Hepatocyte (in vitro differentiated cells): ENCODE data around the gene NCOA3. TPM values are rescaled to one million over a fixed set of nuclear protein-coding genes. Genes with fewer than 3 reads are reported as not detected.

Source experiments
- DNase-seq: peaks from one replicate; pipeline ENCODE4 v3.0.0-alpha.2; 2016; ENCODE audit warnings: low spot score
- H2AFZ ChIP-seq: fragments of 200-600 bp; sonication (generic); 2 replicates; pipeline ENCODE4 v1.6.0; 2016; ENCODE audit warnings: antibody characterized with exemption, mild to moderate bottlenecking
- H3K27ac ChIP-seq: fragments of 200-600 bp; sonication (generic); 2 replicates; pipeline ENCODE4 v1.5.1; 2016; ENCODE audit warnings: mild to moderate bottlenecking
- H3K27me3 ChIP-seq: fragments of 200-600 bp; sonication (generic); 2 replicates; pipeline ENCODE4 v1.6.1; 2016
- H3K36me3 ChIP-seq: fragments of 200-600 bp; sonication (generic); replicated peaks from 2 replicates; pipeline ENCODE4 v1.5.1; 2016; ENCODE audit warnings: low read depth; ENCODE audit not compliant: insufficient read depth
- H3K4me1 ChIP-seq: fragments of 200-600 bp; sonication (generic); 2 replicates; pipeline ENCODE4 v1.5.1; 2016; ENCODE audit warnings: mild to moderate bottlenecking, moderate library complexity; ENCODE audit not compliant: insufficient read depth
- H3K4me2 ChIP-seq: fragments of 200-600 bp; sonication (generic); 2 replicates; pipeline ENCODE4 v1.6.0; 2016
- H3K4me3 ChIP-seq: fragments of 200-600 bp; sonication (generic); 2 replicates; pipeline ENCODE4 v1.5.1; 2016; ENCODE audit warnings: mild to moderate bottlenecking
- H3K79me2 ChIP-seq: fragments of 200-600 bp; sonication (generic); 2 replicates; pipeline ENCODE4 v1.6.0; 2017; ENCODE audit warnings: mild to moderate bottlenecking
- H3K9me2 ChIP-seq: fragments of 200-600 bp; sonication (generic); replicated peaks from 2 replicates; pipeline ENCODE4 v1.6.0; 2017; ENCODE audit warnings: mild to moderate bottlenecking; ENCODE audit not compliant: insufficient read depth
- H3K9me3 ChIP-seq: fragments of 200-600 bp; sonication (generic); 2 replicates; pipeline ENCODE4 v1.5.1; 2016; ENCODE audit warnings: low read depth, mild to moderate bottlenecking
- H4K20me1 ChIP-seq: fragments of 200-600 bp; sonication (generic); 2 replicates; pipeline ENCODE4 v1.6.0; 2016; ENCODE audit warnings: mild to moderate bottlenecking; ENCODE audit not compliant: insufficient read depth, poor library complexity, severe bottlenecking
- CTCF ChIP-seq: fragments of 200-600 bp; sonication (generic); IDR thresholded peaks from 2 replicates; pipeline ENCODE4 v1.5.1; 2016; ENCODE audit warnings: antibody characterized with exemption, mild to moderate bottlenecking; ENCODE audit not compliant: poor library complexity
- EZH2 ChIP-seq: fragments of 200-600 bp; sonication (generic); IDR thresholded peaks from 2 replicates; pipeline ENCODE4 v1.6.1; 2016; ENCODE audit warnings: antibody characterized with exemption, mild to moderate bottlenecking, borderline replicate concordance
- EZH2phosphoT487 ChIP-seq: fragments of 200-600 bp; sonication (generic); IDR thresholded peaks from one replicate; pipeline ENCODE4 v1.6.1; 2018; ENCODE audit warnings: antibody characterized with exemption, mild to moderate bottlenecking, low read depth, moderate library complexity; ENCODE audit not compliant: unreplicated experiment, severe bottlenecking
- WGBS: methylation state at CpG from one replicate; pipeline ENCODE4 v1.1.6; 2016; ENCODE audit warnings: low lambda C conversion rate; ENCODE audit errors: missing lambda C conversion rate; 5-methylcytosine and 5-hydroxymethylcytosine counted together
- polyA plus RNA-seq: library from polyadenylated mRNA; unstranded; fragments of >200 nt; fragmentation: Nextera tagmentation; extraction: Ambion mirVana; gene quantifications from 2 replicates; pipeline ENCODE4 v1.2.1, GENCODE V29; 2016
- total RNA-seq: library from RNA; depleted of rRNA; stranded (reverse); fragments of >200 nt; gene quantifications from 2 replicates; pipeline ENCODE4 v1.2.3, GENCODE V29; 2014

The NCOA3 gene
- total and polyA plus RNA-seq, 2 experiments from 2014 or later: 12.7 to 28.6 TPM

GRCh38 chr20:47531458-47531857, 29.8 kb downstream of the NCOA3 start:
- WGBS: 84% methylated on average over 1 of the region's 1 CpG
- H3K27me3 ChIP-seq: no peaks in the 10 kb centered on the region
- no peak overlapping the region for H3K27ac ChIP-seq
- H3K36me3 ChIP-seq: no peaks in the 10 kb centered on the region
- no peaks in the 10 kb centered on the region for H3K4me1 ChIP-seq
- DNase-seq: no peak
- no peaks in the 10 kb centered on the region for H3K9me3 ChIP-seq
- H3K4me3 ChIP-seq: no peak overlapping the region
- H3K9me2 ChIP-seq: no peaks in the 10 kb centered on the region
- peaks cover 6% of the 10 kb centered on the region for H4K20me1 ChIP-seq
- no peak for TF ChIP-seq EZH2
- no peak for TF ChIP-seq EZH2phosphoT487
- no peak for TF ChIP-seq CTCF
- H2AFZ ChIP-seq: no peak overlapping the region
- H3K79me2 ChIP-seq: peaks cover 94% of the 10 kb centered on the region
- no peak overlapping the region for H3K4me2 ChIP-seq

- no peaks in the 10 kb centered on the region for H3K27me3 ChIP-seq
- TF ChIP-seq CTCF: no peak
- no peak for TF ChIP-seq EZH2
- TF ChIP-seq EZH2phosphoT487: no peak
These were observed 30.3 kb downstream of the NCOA3 start for GRCh38 chr20:47532002-47532401.

GRCh38 chr20:47533518-47534062, 31.9 kb downstream of the NCOA3 start:
- Histone ChIP-seq H4K20me1 (peaks cover 6% of the 10 kb centered on the region), H3K4me2 (no peak overlapping the region), H3K36me3 (no peaks in the 10 kb centered on the region), H3K4me3 (no peak overlapping the region), H3K9me2 (no peaks in the 10 kb centered on the region), H2AFZ (no peak overlapping the region), H3K9me3 (no peaks in the 10 kb centered on the region), H3K4me1 (no peaks in the 10 kb centered on the region), H3K79me2 (peaks cover 93% of the 10 kb centered on the region), H3K27me3 (no peaks in the 10 kb centered on the region), H3K27ac (no peak overlapping the region)
- no peak for DNase-seq
- 92% methylated on average over 3 of the region's 3 CpGs for WGBS
- TF ChIP-seq CTCF: no peak
- no peak for TF ChIP-seq EZH2phosphoT487
- TF ChIP-seq EZH2: no peak

More at GRCh38 chr20:47532002-47532401, 30.3 kb downstream of the NCOA3 start:
- Histone ChIP-seq H3K4me2 (no peak overlapping the region), H3K9me3 (no peaks in the 10 kb centered on the region), H4K20me1 (peaks cover 6% of the 10 kb centered on the region), H3K79me2 (peaks cover 93% of the 10 kb centered on the region), H3K9me2 (no peaks in the 10 kb centered on the region), H3K4me1 (no peaks in the 10 kb centered on the region), H3K36me3 (no peaks in the 10 kb centered on the region), H2AFZ (no peak overlapping the region), H3K27ac (no peak overlapping the region), H3K4me3 (no peak overlapping the region)
- WGBS: 93% methylated on average over 3 of the region's 3 CpGs
- no peak for DNase-seq

- no peaks in the 10 kb centered on the region for H3K36me3 ChIP-seq
- no peaks in the 10 kb centered on the region for H3K9me3 ChIP-seq
- TF ChIP-seq CTCF (no peak), EZH2 (no peak), EZH2phosphoT487 (no peak)
- no peaks in the 10 kb centered on the region for H3K9me2 ChIP-seq
- no peak overlapping the region for H3K4me2 ChIP-seq
- no peak overlapping the region for H2AFZ ChIP-seq
- 97% methylated on average over 5 of the region's 5 CpGs for WGBS
- H4K20me1 ChIP-seq: peaks cover 6% of the 10 kb centered on the region
- DNase-seq: no peak
- H3K4me3 ChIP-seq: no peak overlapping the region
- H3K79me2 ChIP-seq: peaks cover 93% of the 10 kb centered on the region
- H3K4me1 ChIP-seq: no peaks in the 10 kb centered on the region
- H3K27ac ChIP-seq: no peak overlapping the region
- H3K27me3 ChIP-seq: no peaks in the 10 kb centered on the region
These were observed 32.7 kb downstream of the NCOA3 start for GRCh38 chr20:47534405-47534804.
